NB4 (cell line): ENCODE data around the gene KRT79.

Experiments
- CTCF ChIP-seq: IDR thresholded peaks from one replicate; pipeline ENCODE4 v1.5.1; 2012; ENCODE audit warnings: low read depth, low read length
- MAX ChIP-seq: IDR thresholded peaks from 2 replicates; pipeline ENCODE4 v1.6.1; 2011; ENCODE audit warnings: low read depth, low read length
- MYC ChIP-seq: IDR thresholded peaks from 2 replicates; pipeline ENCODE4 v1.6.1; 2011; ENCODE audit warnings: low read depth, low read length
- POLR2A ChIP-seq: IDR thresholded peaks from 2 replicates; pipeline ENCODE4 v1.6.1; 2011; ENCODE audit warnings: mild to moderate bottlenecking; ENCODE audit not compliant: insufficient read length; ENCODE audit errors: extremely low read depth

GRCh38 chr12:52771505-52771904, 62.6 kb downstream of the KRT79 start:
- TF ChIP-seq CTCF (no peak), POLR2A (no peak), MYC (no peak), MAX (no peak)
